DOHH2 (cell line): ENCODE data around the gene GNAO1.

Experiments
- H3F3A ChIP-seq: fragments of 200-600 bp; sonication (generic), shearing (Covaris generic); 2 replicates; pipeline ENCODE4 v1.6.0; 2016; ENCODE audit warnings: antibody characterized with exemption, mild to moderate bottlenecking; ENCODE audit not compliant: control insufficient read depth, insufficient read depth
- H3K27ac ChIP-seq: fragments of 200-600 bp; sonication (generic); 2 replicates; pipeline ENCODE4 v1.5.1; 2014; ENCODE audit warnings: low read depth, mild to moderate bottlenecking, low read length, moderate library complexity
- H3K27me3 ChIP-seq: fragments of 200-600 bp; sonication (generic); 2 replicates; pipeline ENCODE4 v1.6.1; 2014; ENCODE audit warnings: mild to moderate bottlenecking, low read length, mixed read lengths; ENCODE audit not compliant: control insufficient read depth
- H3K36me3 ChIP-seq: fragments of 200-600 bp; sonication (generic); 2 replicates; pipeline ENCODE4 v1.6.1; 2014; ENCODE audit warnings: mild to moderate bottlenecking, low read length, moderate library complexity, mixed read lengths; ENCODE audit not compliant: control insufficient read depth
- H3K4me1 ChIP-seq: fragments of 200-600 bp; sonication (generic); 2 replicates; pipeline ENCODE4 v1.6.1; 2014; ENCODE audit warnings: mild to moderate bottlenecking, low read length, mixed read lengths; ENCODE audit not compliant: control insufficient read depth
- H3K4me2 ChIP-seq: fragments of 200-600 bp; sonication (generic); 2 replicates; pipeline ENCODE4 v1.6.0; 2014; ENCODE audit warnings: mild to moderate bottlenecking, low read length, moderate library complexity
- H3K4me3 ChIP-seq: fragments of 200-600 bp; sonication (generic); 2 replicates; pipeline ENCODE4 v1.5.1; 2014; ENCODE audit warnings: mild to moderate bottlenecking, low read length, mixed read lengths
- H3K79me2 ChIP-seq: fragments of 200-600 bp; sonication (generic); 2 replicates; pipeline ENCODE4 v1.6.1; 2014; ENCODE audit warnings: mild to moderate bottlenecking, low read length, mixed read lengths; ENCODE audit not compliant: control insufficient read depth
- H3K9me2 ChIP-seq: fragments of 200-600 bp; sonication (generic); replicated peaks from 2 replicates; pipeline ENCODE4 v1.6.1; 2014; ENCODE audit warnings: mild to moderate bottlenecking, low read length, mixed read lengths; ENCODE audit not compliant: control insufficient read depth
- H3K9me3 ChIP-seq: fragments of 200-600 bp; sonication (generic); 2 replicates; pipeline ENCODE4 v1.6.1; 2014; ENCODE audit warnings: antibody characterized with exemption, low read length, mixed read lengths; ENCODE audit not compliant: control insufficient read depth, insufficient read depth
- H4K20me1 ChIP-seq: fragments of 200-600 bp; sonication (generic); 2 replicates; pipeline ENCODE4 v1.6.0; 2014; ENCODE audit warnings: low read depth, mild to moderate bottlenecking, antibody characterized with exemption, low read length, moderate library complexity; ENCODE audit not compliant: control insufficient read depth, insufficient read depth
- CTCF ChIP-seq: fragments of 200-600 bp; sonication (generic); IDR thresholded peaks from one replicate; pipeline ENCODE4 v1.5.1; 2014; ENCODE audit warnings: antibody characterized with exemption, mild to moderate bottlenecking, low read depth, low read length; ENCODE audit not compliant: poor library complexity, severe bottlenecking
- EZH2phosphoT487 ChIP-seq: fragments of 200-600 bp; sonication (generic); IDR thresholded peaks from 2 replicates; pipeline ENCODE4 v1.6.1; 2017; ENCODE audit warnings: borderline replicate concordance, mild to moderate bottlenecking, antibody characterized with exemption, low read length, moderate library complexity, mixed read lengths

Gene GNAO1

GRCh38 chr16:56298116-56298515 lies 106.8 kb downstream of the GNAO1 start:
- Histone ChIP-seq H3K4me2 (no peak overlapping the region), H3K9me2 (no peaks in the 10 kb centered on the region), H3K9me3 (no peaks in the 10 kb centered on the region), H3K27me3 (peaks cover 8% of the 10 kb centered on the region), H3K79me2 (no peaks in the 10 kb centered on the region), H3K4me3 (no peak overlapping the region), H4K20me1 (no peaks in the 10 kb centered on the region), H3K4me1 (peaks cover 7% of the 10 kb centered on the region), H3K27ac (no peak overlapping the region), H3K36me3 (no peaks in the 10 kb centered on the region), H3F3A (no peaks in the 10 kb centered on the region)
- no peak for TF ChIP-seq CTCF
- TF ChIP-seq EZH2phosphoT487 = no peak

- H3K4me2 ChIP-seq = no peak overlapping the region
Measured at GRCh38 chr16:56298948-56299596, 107.8 kb downstream of the GNAO1 start.

GRCh38 chr16:56300242-56300623 lies 108.9 kb downstream of the GNAO1 start:
- H3K9me3 ChIP-seq = no peaks in the 10 kb centered on the region
- peaks cover 20% of the 10 kb centered on the region for H3K27me3 ChIP-seq

More at GRCh38 chr16:56298948-56299596, 107.8 kb downstream of the GNAO1 start:
- Histone ChIP-seq H3K9me2 (no peaks in the 10 kb centered on the region), H3K79me2 (no peaks in the 10 kb centered on the region), H3K4me3 (no peak overlapping the region), H3K9me3 (no peaks in the 10 kb centered on the region), H3K4me1 (peaks cover 7% of the 10 kb centered on the region), H3K27ac (no peak overlapping the region), H3K36me3 (no peaks in the 10 kb centered on the region), H3K27me3 (peaks cover 13% of the 10 kb centered on the region), H4K20me1 (no peaks in the 10 kb centered on the region), H3F3A (no peaks in the 10 kb centered on the region)
- TF ChIP-seq CTCF = no peak
- TF ChIP-seq EZH2phosphoT487 = no peak

More at GRCh38 chr16:56300242-56300623, 108.9 kb downstream of the GNAO1 start:
- TF ChIP-seq CTCF = no peak
- TF ChIP-seq EZH2phosphoT487 = no peak
- H3K4me1 ChIP-seq = peaks cover 7% of the 10 kb centered on the region
- no peak overlapping the region for H3K27ac ChIP-seq
- H3K36me3 ChIP-seq = no peaks in the 10 kb centered on the region
- no peaks in the 10 kb centered on the region for H3F3A ChIP-seq
- no peak overlapping the region for H3K4me3 ChIP-seq
- H4K20me1 ChIP-seq = no peaks in the 10 kb centered on the region
- H3K4me2 ChIP-seq = no peak overlapping the region
- no peaks in the 10 kb centered on the region for H3K79me2 ChIP-seq
- H3K9me2 ChIP-seq = no peaks in the 10 kb centered on the region
